ENCODE measurements around the gene LTBR.

GRCh38 chr12:6386038-6386437 is 2.1 kb downstream of the LTBR start:
- TF ChIP-seq CTCF (IDR thresholded peaks at IDR 0.05; ENCODE audit: poor library complexity) (no peak), EZH2 (IDR thresholded peaks at IDR 0.05; ENCODE audit: borderline replicate concordance) (no peak), EZH2phosphoT487 (IDR thresholded peaks at IDR 0.05; ENCODE audit: low read depth, severe bottlenecking, unreplicated experiment) (no peak)
